Measurements from ENCODE around the gene PLEKHM2. TPM values are rescaled to one million over a fixed set of nuclear protein-coding genes. Genes with fewer than 3 reads are reported as not detected.

The PLEKHM2 gene
- polyA plus RNA-seq, 1 donor (not counting 4 experiments of a cell fraction or from before 2014, with no cell fraction given) = 30.0 TPM

GRCh38 chr1:15727021-15727420 is 42.9 kb downstream of the PLEKHM2 start:
- H3K9ac ChIP-seq (ENCODE audit: control insufficient read depth, extremely low read depth, insufficient read depth, low read length) = no peak overlapping the region
- H3K9me3 ChIP-seq (ENCODE audit: control insufficient read depth, low read depth, low read length) = no peaks in the 10 kb centered on the region
- no peaks in the 10 kb centered on the region for H3K79me2 ChIP-seq (ENCODE audit: control insufficient read depth, insufficient read depth, low read length)
- H3K4me3 ChIP-seq (ENCODE audit: control insufficient read depth in 2 of 3, extremely low read depth in 1 of 3, insufficient read depth in 2 of 3, low read depth in 1 of 3, low read length in 3 of 3) = no peak overlapping the region
- H4K20me1 ChIP-seq (ENCODE audit: control insufficient read depth, extremely low read depth, insufficient read depth, low read length) = no peaks in the 10 kb centered on the region
- FAIRE-seq = no peak
- H3K4me2 ChIP-seq (ENCODE audit: control insufficient read depth, extremely low read depth, insufficient read depth, low read depth, low read length) = no peak overlapping the region
- TF ChIP-seq EZH2 (IDR thresholded peaks at IDR 0.05; ENCODE audit: low read length) = no peak
- TF ChIP-seq, protein P1, sequence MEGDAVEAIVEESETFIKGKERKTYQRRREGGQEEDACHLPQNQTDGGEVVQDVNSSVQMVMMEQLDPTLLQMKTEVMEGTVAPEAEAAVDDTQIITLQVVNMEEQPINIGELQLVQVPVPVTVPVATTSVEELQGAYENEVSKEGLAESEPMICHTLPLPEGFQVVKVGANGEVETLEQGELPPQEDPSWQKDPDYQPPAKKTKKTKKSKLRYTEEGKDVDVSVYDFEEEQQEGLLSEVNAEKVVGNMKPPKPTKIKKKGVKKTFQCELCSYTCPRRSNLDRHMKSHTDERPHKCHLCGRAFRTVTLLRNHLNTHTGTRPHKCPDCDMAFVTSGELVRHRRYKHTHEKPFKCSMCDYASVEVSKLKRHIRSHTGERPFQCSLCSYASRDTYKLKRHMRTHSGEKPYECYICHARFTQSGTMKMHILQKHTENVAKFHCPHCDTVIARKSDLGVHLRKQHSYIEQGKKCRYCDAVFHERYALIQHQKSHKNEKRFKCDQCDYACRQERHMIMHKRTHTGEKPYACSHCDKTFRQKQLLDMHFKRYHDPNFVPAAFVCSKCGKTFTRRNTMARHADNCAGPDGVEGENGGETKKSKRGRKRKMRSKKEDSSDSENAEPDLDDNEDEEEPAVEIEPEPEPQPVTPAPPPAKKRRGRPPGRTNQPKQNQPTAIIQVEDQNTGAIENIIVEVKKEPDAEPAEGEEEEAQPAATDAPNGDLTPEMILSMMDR (optimal IDR thresholded peaks at IDR 0.05 in 1 of 3, IDR thresholded peaks at IDR 0.05 in 1 of 3, conservative IDR thresholded peaks at IDR 0.05 in 1 of 3; ENCODE audit: extremely low read depth in 1 of 3, insufficient read depth in 2 of 3, low read length in 3 of 3) = no peak
- dilution Hi-C loops (cut with MboI; ENCODE audit: extremely low pct_ligation_motif_present, low sequenced_read_pairs) = no loop called here
- no peak overlapping the region for H3K27ac ChIP-seq (ENCODE audit: control insufficient read depth, insufficient read depth, low read length)
- H3K36me3 ChIP-seq (ENCODE audit: control insufficient read depth in 2 of 2, extremely low read depth in 1 of 2, insufficient read depth in 2 of 2, low read length in 2 of 2) = peaks cover 34 to 58% of the 10 kb centered on the region in 2 experiments
- no peaks in the 10 kb centered on the region for H3K27me3 ChIP-seq (ENCODE audit: control insufficient read depth, extremely low read depth, insufficient read depth, low read length)
- DNase-seq (ENCODE audit: low read depth, low spot score) = no peak
- no peak overlapping the region for H2AFZ ChIP-seq (ENCODE audit: control insufficient read depth, low read length)
- H3K4me1 ChIP-seq (ENCODE audit: control insufficient read depth, extremely low read depth, insufficient read depth, low read length) = no peaks in the 10 kb centered on the region
- H3K9me1 ChIP-seq (ENCODE audit: control insufficient read depth, extremely low read depth, insufficient read depth, low read length) = no peaks in the 10 kb centered on the region

- Histone ChIP-seq H3K4me1 (ENCODE audit: control insufficient read depth, extremely low read depth, insufficient read depth, low read length) (no peaks in the 10 kb centered on the region), H3K27me3 (ENCODE audit: control insufficient read depth, extremely low read depth, insufficient read depth, low read length) (no peaks in the 10 kb centered on the region), H4K20me1 (ENCODE audit: control insufficient read depth, extremely low read depth, insufficient read depth, low read length) (no peaks in the 10 kb centered on the region), H2AFZ (ENCODE audit: control insufficient read depth, low read length) (no peak overlapping the region), H3K4me3 (ENCODE audit: control insufficient read depth in 2 of 3, extremely low read depth in 1 of 3, insufficient read depth in 2 of 3, low read depth in 1 of 3, low read length in 3 of 3) (no peak overlapping the region), H3K9ac (ENCODE audit: control insufficient read depth, extremely low read depth, insufficient read depth, low read length) (no peak overlapping the region), H3K9me1 (ENCODE audit: control insufficient read depth, extremely low read depth, insufficient read depth, low read length) (no peaks in the 10 kb centered on the region), H3K9me3 (ENCODE audit: control insufficient read depth, low read depth, low read length) (no peaks in the 10 kb centered on the region), H3K27ac (ENCODE audit: control insufficient read depth, insufficient read depth, low read length) (no peak overlapping the region), H3K4me2 (ENCODE audit: control insufficient read depth, extremely low read depth, insufficient read depth, low read depth, low read length) (no peak overlapping the region), H3K79me2 (ENCODE audit: control insufficient read depth, insufficient read depth, low read length) (no peaks in the 10 kb centered on the region), H3K36me3 (ENCODE audit: control insufficient read depth in 2 of 2, extremely low read depth in 1 of 2, insufficient read depth in 2 of 2, low read length in 2 of 2) (peaks cover 36 to 60% of the 10 kb centered on the region in 2 experiments)
- dilution Hi-C loops (cut with MboI; ENCODE audit: extremely low pct_ligation_motif_present, low sequenced_read_pairs) = no loop called here
- DNase-seq (ENCODE audit: low read depth, low spot score) (no peak), FAIRE-seq (no peak)
- no peak for TF ChIP-seq EZH2 (IDR thresholded peaks at IDR 0.05; ENCODE audit: low read length)
- TF ChIP-seq, protein P1 (optimal IDR thresholded peaks at IDR 0.05 in 1 of 3, IDR thresholded peaks at IDR 0.05 in 1 of 3, conservative IDR thresholded peaks at IDR 0.05 in 1 of 3; ENCODE audit: extremely low read depth in 1 of 3, insufficient read depth in 2 of 3, low read length in 3 of 3) = no peak
Measured at GRCh38 chr1:15727424-15727823, 43.3 kb downstream of the PLEKHM2 start.

All from keratinocyte (primary cell).